H9 (cell line): Measurements from ENCODE around the gene ANKS1B. TPM values are rescaled to one million over a fixed set of nuclear protein-coding genes. Genes with fewer than 3 reads are reported as not detected.

ENCODE experiments used
- DNase-seq: peaks from one replicate; pipeline ENCODE4 v3.0.0-alpha.2; 2017
- H2AFZ ChIP-seq: one replicate; pipeline ENCODE4 v1.6.1; 2013; ENCODE audit warnings: mild to moderate bottlenecking, low read length, control low read depth, moderate library complexity
- H2AK5ac ChIP-seq: 2 replicates; pipeline ENCODE4 v1.6.1; 2013; ENCODE audit warnings: low read length, control low read depth, mixed read lengths; ENCODE audit not compliant: insufficient read length
- H2BK120ac ChIP-seq: one replicate; pipeline ENCODE4 v1.6.1; 2013; ENCODE audit warnings: low read depth, mild to moderate bottlenecking, low read length, control low read depth, inconsistent platforms; ENCODE audit not compliant: poor library complexity, severe bottlenecking
- H2BK12ac ChIP-seq: 2 replicates; pipeline ENCODE4 v1.6.1; 2013; ENCODE audit warnings: low read length, control low read depth, mixed read lengths, low read depth; ENCODE audit not compliant: insufficient read length
- H2BK15ac ChIP-seq: 2 replicates; pipeline ENCODE4 v1.6.1; 2013; ENCODE audit warnings: low read depth, low read length, control low read depth
- H2BK20ac ChIP-seq: one replicate; pipeline ENCODE4 v1.6.1; 2013; ENCODE audit warnings: low read depth, mild to moderate bottlenecking, low read length, control low read depth, inconsistent platforms; ENCODE audit not compliant: poor library complexity, severe bottlenecking
- H2BK5ac ChIP-seq: 2 replicates; pipeline ENCODE4 v1.6.1; 2013; ENCODE audit warnings: low read length, control low read depth, mixed read lengths; ENCODE audit not compliant: insufficient read length
- H3K14ac ChIP-seq: 2 replicates; pipeline ENCODE4 v1.6.1; 2013; ENCODE audit warnings: low read length, control low read depth; ENCODE audit not compliant: insufficient read depth
- H3K18ac ChIP-seq: 2 replicates; pipeline ENCODE4 v1.6.1; 2013; ENCODE audit warnings: low read depth, mild to moderate bottlenecking, mixed read lengths, low read length, control low read depth; ENCODE audit not compliant: insufficient read length
- H3K23ac ChIP-seq: 2 replicates; pipeline ENCODE4 v1.6.1; 2013; ENCODE audit warnings: low read length, control low read depth, mixed read lengths, low read depth; ENCODE audit not compliant: insufficient read length
- H3K23me2 ChIP-seq: 2 replicates; pipeline ENCODE4 v1.6.1; 2013; ENCODE audit warnings: low read depth, mild to moderate bottlenecking, mixed read lengths, low read length, control low read depth; ENCODE audit not compliant: insufficient read length, poor library complexity, severe bottlenecking
- H3K27ac ChIP-seq: 2 replicates; pipeline ENCODE4 v1.5.1; 2013; ENCODE audit warnings: low read length, control low read depth, mixed read lengths, low read depth; ENCODE audit not compliant: insufficient read length
- H3K27me3 ChIP-seq: 2 replicates; pipeline ENCODE4 v1.6.1; 2013; ENCODE audit warnings: low read length, control low read depth, inconsistent platforms; ENCODE audit not compliant: insufficient read depth
- H3K4ac ChIP-seq: 2 replicates; pipeline ENCODE4 v1.6.1; 2013; ENCODE audit warnings: low read depth, mild to moderate bottlenecking, control low read depth, inconsistent platforms, low read length, moderate library complexity
- H3K4me1 ChIP-seq: 2 replicates; pipeline ENCODE4 v1.6.1; 2013; ENCODE audit warnings: low read length, control low read depth, inconsistent platforms; ENCODE audit not compliant: insufficient read depth
- H3K4me2 ChIP-seq: 2 replicates; pipeline ENCODE4 v1.6.1; 2013; ENCODE audit warnings: low read length, control low read depth, mixed read lengths; ENCODE audit not compliant: insufficient read length, insufficient read depth
- H3K56ac ChIP-seq: 2 replicates; pipeline ENCODE4 v1.6.1; 2013; ENCODE audit warnings: low read depth, mild to moderate bottlenecking, mixed read lengths, low read length, control low read depth; ENCODE audit not compliant: insufficient read length
- H3K79me1 ChIP-seq: 2 replicates; pipeline ENCODE4 v1.6.1; 2013; ENCODE audit warnings: low read depth, mild to moderate bottlenecking, moderate library complexity, low read length, control low read depth, inconsistent platforms; ENCODE audit not compliant: insufficient read depth, poor library complexity, severe bottlenecking
- H3K79me2 ChIP-seq: 2 replicates; pipeline ENCODE4 v1.6.1; 2013; ENCODE audit warnings: low read length, control low read depth, inconsistent platforms; ENCODE audit not compliant: insufficient read depth
- H3K9ac ChIP-seq: 2 replicates; pipeline ENCODE4 v1.6.1; 2013; ENCODE audit warnings: low read length, control low read depth, mixed read lengths; ENCODE audit not compliant: insufficient read length; ENCODE audit errors: extremely low read depth
- H3K9me3 ChIP-seq: one replicate; pipeline ENCODE4 v1.6.1; 2013; ENCODE audit warnings: low read depth, low read length, inconsistent platforms; ENCODE audit not compliant: control insufficient read depth
- H3T11ph ChIP-seq: one replicate; pipeline ENCODE4 v1.6.1; 2013; ENCODE audit warnings: mild to moderate bottlenecking, low read length, control low read depth, inconsistent platforms
- H4K20me1 ChIP-seq: one replicate; pipeline ENCODE4 v1.6.1; 2013; ENCODE audit not compliant: control insufficient read depth, insufficient read length, insufficient read depth
- H4K5ac ChIP-seq: 2 replicates; pipeline ENCODE4 v1.6.1; 2013; ENCODE audit warnings: low read depth, mild to moderate bottlenecking, mixed read lengths, low read length, control low read depth; ENCODE audit not compliant: insufficient read length
- H4K8ac ChIP-seq: replicated peaks from 2 replicates; pipeline ENCODE4 v1.6.1; 2013; ENCODE audit warnings: low read length, control low read depth, mixed read lengths, low read depth; ENCODE audit not compliant: insufficient read length
- H4K91ac ChIP-seq: 2 replicates; pipeline ENCODE4 v1.6.1; 2013; ENCODE audit warnings: low read depth, mild to moderate bottlenecking, moderate library complexity, mixed read lengths, low read length, control low read depth; ENCODE audit not compliant: insufficient read length
- H3K27ac Mint-ChIP-seq, 3 experiments: 2 replicates in 2 of 3; 3 replicates in 1 of 3; pipeline ENCODE4 v1.8.0; 2020 to 2021; ENCODE audit warnings: mixed read lengths in 3 of 3, mild to moderate bottlenecking in 1 of 3, moderate library complexity in 1 of 3
- H3K27me3 Mint-ChIP-seq: 2 replicates; pipeline ENCODE4 v1.8.0; 2021; ENCODE audit warnings: low read depth, mild to moderate bottlenecking, moderate library complexity, mixed read lengths
- H3K36me3 Mint-ChIP-seq, 3 experiments: 2 replicates in 2 of 3; 3 replicates in 1 of 3; pipeline ENCODE4 v1.8.0; 2020 to 2021; ENCODE audit warnings: low read depth in 3 of 3, mixed read lengths in 3 of 3; ENCODE audit not compliant: insufficient read depth in 1 of 3
- H3K4me1 Mint-ChIP-seq, 2 experiments: 2 replicates each; pipeline ENCODE4 v1.8.0; 2020; ENCODE audit warnings: mixed read lengths in 2 of 2
- H3K4me3 Mint-ChIP-seq, 2 experiments: 2 replicates in 1 of 2; 3 replicates in 1 of 2; pipeline ENCODE4 v1.8.0; 2020 to 2021; ENCODE audit warnings: mild to moderate bottlenecking in 2 of 2, mixed read lengths in 2 of 2, moderate library complexity in 1 of 2
- H3K9me3 Mint-ChIP-seq, 2 experiments: 2 replicates in 1 of 2; 3 replicates in 1 of 2; pipeline ENCODE4 v1.8.0; 2020; ENCODE audit warnings: mild to moderate bottlenecking in 2 of 2, mixed read lengths in 2 of 2, moderate library complexity in 1 of 2
- CTCF ChIP-seq: fragments of 200-600 bp; sonication (generic); conservative IDR thresholded peaks from 3 replicates; pipeline ENCODE4 v1.8.0; 2021; ENCODE audit warnings: antibody characterized with exemption, mild to moderate bottlenecking
- WGBS: extraction: QIAGEN DNeasy Blood & Tissue Kit; methylation state at CpG from one replicate; pipeline ENCODE4 v1.1.7; 2013; ENCODE audit warnings: missing lambda C conversion rate, low lambda C conversion rate, mixed read lengths; ENCODE audit not compliant: insufficient read length; ENCODE audit errors: extremely low coverage; 5-methylcytosine and 5-hydroxymethylcytosine counted together
- total RNA-seq: library from RNA; stranded (reverse); gene quantifications from 2 replicates; pipeline ENCODE4 v1.2.1, GENCODE V29; 2021

The ANKS1B gene
- total RNA-seq, 1 experiment from 2014 or later: 4.1 TPM

- Mint-ChIP-seq H3K4me3 (no peak overlapping the region), H3K9me3 (peaks cover 2 to 5% of the 10 kb centered on the region in 2 experiments; a peak in 3 of 5 replicates), H3K4me1 (peaks cover 3 to 4% of the 10 kb centered on the region in 2 experiments; a peak in 3 of 4 replicates), H3K36me3 (peaks cover 0 to 5% (median 4%) of the 10 kb centered on the region in 3 experiments; a peak in 1 of 7 replicates), H3K27me3 (no peaks in the 10 kb centered on the region), H3K27ac (no peak overlapping the region)
- no peaks in the 10 kb centered on the region for H3K9me3 ChIP-seq
- DNase-seq: no peak
- no peaks in the 10 kb centered on the region for H4K20me1 ChIP-seq
- H2BK12ac ChIP-seq: no peak overlapping the region
- H3K14ac ChIP-seq: no peak overlapping the region
- H4K8ac ChIP-seq: no peak overlapping the region
- no peak overlapping the region for H3K23ac ChIP-seq
- no peak overlapping the region for H2BK20ac ChIP-seq
- no peak overlapping the region for H3K27ac ChIP-seq
- no peak overlapping the region for H3T11ph ChIP-seq
- TF ChIP-seq CTCF: no peak
- H4K91ac ChIP-seq: no peak overlapping the region
- WGBS: no CpG with 5 or more reads among the region's 5 CpGs
- no peaks in the 10 kb centered on the region for H3K79me2 ChIP-seq
- H4K5ac ChIP-seq: no peak overlapping the region
- H3K4ac ChIP-seq: no peak overlapping the region
- H3K23me2 ChIP-seq: no peaks in the 10 kb centered on the region
- H3K4me1 ChIP-seq: no peaks in the 10 kb centered on the region
- H2BK5ac ChIP-seq: no peak overlapping the region
- H3K9ac ChIP-seq: no peak overlapping the region
- H3K27me3 ChIP-seq: no peaks in the 10 kb centered on the region
- H3K4me2 ChIP-seq: no peak overlapping the region
- no peak overlapping the region for H3K56ac ChIP-seq
- H2AFZ ChIP-seq: no peak overlapping the region
- H2BK120ac ChIP-seq: no peak overlapping the region
- H3K79me1 ChIP-seq: no peaks in the 10 kb centered on the region
- no peak overlapping the region for H3K18ac ChIP-seq
- no peak overlapping the region for H2AK5ac ChIP-seq
- H2BK15ac ChIP-seq: no peak overlapping the region
Observed at GRCh38 chr12:99277591-99278379, 707.0 kb downstream of the ANKS1B start.
